ENCODE results near the gene MSH3. TPM values are rescaled to one million over a fixed set of nuclear protein-coding genes. Genes with fewer than 3 reads are reported as not detected.
"Not testable (repeated sequence)": the region's sequence is repeated elsewhere in the genome, so short reads cannot be mapped to it uniquely, and the experiment has no call there.

The MSH3 gene
- total RNA-seq, 1 donor from 2014 or later = 7.8 TPM

GRCh38 chr5:80755626-80756025 is 101.2 kb downstream of the MSH3 start:
- no peak for DNase-seq (ENCODE audit: low read depth in 2 of 2)

- DNase-seq (ENCODE audit: low read depth in 2 of 2) = no peak
These were observed 101.8 kb downstream of the MSH3 start for GRCh38 chr5:80756292-80756691.

GRCh38 chr5:80757290-80757689 is 102.8 kb downstream of the MSH3 start:
- no peak for DNase-seq (ENCODE audit: low read depth in 2 of 2)

- DNase-seq (ENCODE audit: low read depth in 2 of 2) = no peak
These were observed 105.6 kb downstream of the MSH3 start for GRCh38 chr5:80759866-80760577.

GRCh38 chr5:80760680-80761079 is 106.2 kb downstream of the MSH3 start:
- DNase-seq (ENCODE audit: low read depth in 2 of 2) = no peak

GRCh38 chr5:80761176-80761575 is 106.7 kb downstream of the MSH3 start:
- DNase-seq (ENCODE audit: low read depth in 2 of 2) = no peak

- no peak for DNase-seq (ENCODE audit: low read depth in 2 of 2)
These were observed 107.5 kb downstream of the MSH3 start for GRCh38 chr5:80761966-80762365.

GRCh38 chr5:80762573-80762972 is 108.1 kb downstream of the MSH3 start:
- DNase-seq (ENCODE audit: low read depth in 2 of 2) = no peak

GRCh38 chr5:80763211-80763610 is 108.8 kb downstream of the MSH3 start:
- no peak for DNase-seq (ENCODE audit: low read depth in 2 of 2)

GRCh38 chr5:80763873-80764647 is 109.6 kb downstream of the MSH3 start:
- no peak for DNase-seq (ENCODE audit: low read depth in 2 of 2)

GRCh38 chr5:80764786-80765185 is 110.3 kb downstream of the MSH3 start:
- no peak for DNase-seq (ENCODE audit: low read depth in 2 of 2)

- no peak for DNase-seq (ENCODE audit: low read depth in 2 of 2)
These were observed 123.2 kb downstream of the MSH3 start for GRCh38 chr5:80777347-80778287.

- no peak for DNase-seq (ENCODE audit: low read depth in 2 of 2)
These were observed 125.6 kb downstream of the MSH3 start for GRCh38 chr5:80780024-80780423.

GRCh38 chr5:80780761-80781285 is 126.4 kb downstream of the MSH3 start:
- DNase-seq (ENCODE audit: low read depth in 2 of 2) = no peak

- no peak for DNase-seq (ENCODE audit: low read depth in 2 of 2)
These were observed 126.9 kb downstream of the MSH3 start for GRCh38 chr5:80781356-80781755.

- DNase-seq (ENCODE audit: low read depth in 2 of 2) = no peak
These were observed 128.2 kb downstream of the MSH3 start for GRCh38 chr5:80782626-80783025.

- DNase-seq (ENCODE audit: low read depth in 2 of 2) = not testable (repeated sequence)
These were observed 129.3 kb downstream of the MSH3 start for GRCh38 chr5:80783751-80784150.

- no peak for DNase-seq (ENCODE audit: low read depth in 2 of 2)
These were observed 130.0 kb downstream of the MSH3 start for GRCh38 chr5:80784451-80784850.

GRCh38 chr5:80789319-80790016 is 135.0 kb downstream of the MSH3 start:
- DNase-seq (ENCODE audit: low read depth in 2 of 2) = not testable (repeated sequence)

GRCh38 chr5:80790698-80791097 is 136.2 kb downstream of the MSH3 start:
- no peak for DNase-seq (ENCODE audit: low read depth in 2 of 2)

GRCh38 chr5:80793354-80793753 is 138.9 kb downstream of the MSH3 start:
- no peak for DNase-seq (ENCODE audit: low read depth in 2 of 2)

Measured in dermis microvascular lymphatic vessel endothelial cell (primary cell).